ENCODE results near the gene CFAP97D2.
"Not testable (repeated sequence)": the region's sequence is repeated elsewhere in the genome, so short reads cannot be mapped to it uniquely, and the experiment has no call there.

CFAP97D2 gene

GRCh38 chr13:114237415-114238112, 58.5 kb downstream of the CFAP97D2 start:
- no peak for DNase-seq

DNA sequence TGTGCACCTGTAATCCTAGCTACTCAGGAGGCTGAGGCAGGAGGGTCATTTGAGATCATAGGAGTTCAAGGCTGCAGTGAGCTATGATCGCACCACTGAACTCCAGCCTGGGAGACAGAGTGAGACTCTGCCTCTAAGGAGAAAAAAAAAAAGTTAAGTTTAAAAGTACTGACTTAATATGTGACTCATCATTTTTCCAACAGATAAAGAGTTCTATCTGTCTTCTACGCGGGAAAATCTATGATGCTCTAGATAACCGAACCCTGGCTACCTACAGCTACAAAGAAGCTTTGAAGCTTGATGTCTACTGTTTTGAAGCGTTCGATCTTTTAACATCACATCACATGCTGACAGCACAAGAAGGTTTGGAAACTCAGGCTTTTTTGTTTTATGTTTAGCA, 62.9 kb downstream of the CFAP97D2 start:
- no peak for DNase-seq

DNA sequence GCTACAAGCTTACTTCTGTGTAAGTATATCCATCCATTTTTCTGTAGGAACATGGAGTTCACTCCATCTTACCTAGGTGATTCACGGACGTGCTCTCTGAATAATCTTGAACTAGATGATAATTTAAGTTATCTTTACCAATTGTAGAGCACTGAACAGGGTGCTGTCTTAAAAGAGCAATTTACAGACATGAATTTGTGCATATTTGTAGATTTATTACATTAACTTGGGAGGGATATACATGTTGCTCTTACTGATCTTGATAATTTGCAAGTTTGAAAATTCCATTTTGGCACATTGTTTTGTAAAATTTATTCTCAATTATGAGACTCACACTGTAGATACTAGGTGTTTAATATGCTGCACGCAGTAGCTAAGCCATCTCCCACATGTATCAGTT, 64.9 kb downstream of the CFAP97D2 start:
- DNase-seq, result no peak

GRCh38 chr13:114244637-114245036, 65.6 kb downstream of the CFAP97D2 start:
- DNase-seq, result no peak

DNA sequence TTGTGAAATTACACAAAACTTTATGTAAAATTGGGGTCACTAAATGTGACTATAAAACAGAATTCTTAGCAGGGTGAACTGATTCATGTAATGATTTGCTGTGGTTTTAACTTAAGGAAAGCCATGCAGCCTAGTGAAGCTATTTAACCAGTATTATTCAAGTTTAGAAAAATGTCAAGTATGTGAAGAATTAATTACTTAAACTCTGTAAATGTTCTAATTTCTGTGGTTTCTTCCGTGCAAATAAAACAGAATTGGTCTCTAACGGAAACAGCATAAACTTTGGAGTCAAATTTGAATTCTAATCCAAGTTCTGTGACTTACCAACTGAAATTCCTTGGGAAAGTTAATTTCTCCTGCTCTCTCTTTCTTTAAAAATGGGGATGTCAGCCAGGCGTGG, 69.0 kb downstream of the CFAP97D2 start:
- DNase-seq, result no peak

GRCh38 chr13:114249077-114249476, 70.0 kb downstream of the CFAP97D2 start:
- no peak for DNase-seq

DNA sequence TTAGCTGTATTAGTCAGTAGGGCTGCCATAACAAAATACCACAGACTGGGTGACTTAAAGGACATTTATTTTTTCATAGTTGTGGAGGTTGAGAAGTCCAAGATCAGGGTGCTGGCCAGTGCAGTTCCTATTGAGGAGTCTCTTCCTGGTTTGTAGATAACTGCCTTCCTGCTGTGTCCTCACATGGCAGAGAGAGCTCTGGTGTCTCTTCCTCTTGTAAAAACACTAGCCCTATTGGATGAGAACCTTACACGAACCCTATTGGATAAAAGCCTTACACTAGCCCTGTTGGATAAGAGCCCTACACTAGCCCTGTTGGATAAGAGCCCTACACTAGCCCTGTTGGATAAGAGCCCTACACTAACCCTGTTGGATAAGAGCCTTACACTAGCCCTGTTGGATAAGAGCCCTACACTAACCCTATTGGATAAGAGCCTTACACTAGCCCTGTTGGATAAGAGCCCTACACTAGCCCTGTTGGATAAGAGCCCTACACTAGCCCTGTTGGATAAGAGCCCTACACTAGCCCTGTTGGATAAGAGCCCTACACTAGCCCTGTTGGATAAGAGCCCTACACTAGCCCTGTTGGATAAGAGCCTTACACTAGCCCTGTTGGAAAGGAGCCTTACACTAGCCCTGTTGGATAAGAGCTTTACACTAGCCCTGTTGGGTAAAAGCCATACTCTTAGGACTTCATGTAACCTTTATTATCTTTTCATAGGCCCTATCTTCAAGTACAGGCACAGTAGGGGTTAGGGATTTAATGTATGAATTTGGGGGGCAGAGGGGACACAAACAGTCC, 72.8 kb downstream of the CFAP97D2 start:
- not testable (repeated sequence) for DNase-seq

DNA sequence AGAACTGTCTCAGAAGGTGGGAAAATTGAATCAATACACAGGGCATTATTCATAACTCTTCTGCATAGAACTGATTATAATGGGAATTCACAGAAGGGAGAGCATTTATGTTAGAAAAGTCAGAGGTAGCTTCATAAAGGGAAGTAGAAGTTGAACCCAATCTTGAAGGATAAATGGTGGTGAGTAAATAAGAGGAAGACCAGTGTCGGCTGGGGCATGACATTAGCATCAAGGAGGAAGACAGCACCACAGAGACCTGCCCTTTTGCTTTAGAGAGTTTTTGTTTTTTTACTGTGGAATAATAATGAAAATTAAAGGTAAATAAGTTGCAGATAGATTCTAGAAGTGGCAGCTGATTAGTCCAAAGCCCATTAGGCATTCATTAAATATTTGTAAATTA, 77.5 kb downstream of the CFAP97D2 start:
- no peak for DNase-seq

DNA sequence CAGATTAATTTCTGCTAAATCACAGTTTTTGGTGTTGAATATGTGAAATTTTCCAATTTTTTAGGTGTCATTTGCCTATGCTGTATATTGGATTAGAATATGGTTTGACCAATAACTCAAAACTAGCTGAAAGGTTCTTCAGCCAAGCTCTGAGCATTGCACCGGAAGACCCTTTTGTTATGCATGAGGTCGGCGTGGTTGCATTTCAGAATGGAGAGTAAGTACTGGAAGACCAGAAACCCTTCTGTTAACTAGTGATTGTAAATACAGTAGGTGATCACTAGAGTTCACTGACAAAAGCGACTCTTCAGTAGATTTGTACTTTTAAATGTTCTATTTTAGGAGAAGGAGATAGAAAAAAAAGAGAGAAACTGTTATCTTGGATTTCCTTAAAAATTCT, 78.0 kb downstream of the CFAP97D2 start:
- no peak for DNase-seq

- no peak for DNase-seq
Observed at GRCh38 chr13:114258589-114258988, 79.5 kb downstream of the CFAP97D2 start.

- DNase-seq, result no peak
Observed at GRCh38 chr13:114259374-114259773, 80.3 kb downstream of the CFAP97D2 start.

GRCh38 chr13:114259974-114260373, 80.9 kb downstream of the CFAP97D2 start:
- no peak for DNase-seq

GRCh38 chr13:114260814-114261213, 81.8 kb downstream of the CFAP97D2 start:
- no peak for DNase-seq

GRCh38 chr13:114261328-114261965, 82.4 kb downstream of the CFAP97D2 start:
- DNase-seq, result no peak

DNA sequence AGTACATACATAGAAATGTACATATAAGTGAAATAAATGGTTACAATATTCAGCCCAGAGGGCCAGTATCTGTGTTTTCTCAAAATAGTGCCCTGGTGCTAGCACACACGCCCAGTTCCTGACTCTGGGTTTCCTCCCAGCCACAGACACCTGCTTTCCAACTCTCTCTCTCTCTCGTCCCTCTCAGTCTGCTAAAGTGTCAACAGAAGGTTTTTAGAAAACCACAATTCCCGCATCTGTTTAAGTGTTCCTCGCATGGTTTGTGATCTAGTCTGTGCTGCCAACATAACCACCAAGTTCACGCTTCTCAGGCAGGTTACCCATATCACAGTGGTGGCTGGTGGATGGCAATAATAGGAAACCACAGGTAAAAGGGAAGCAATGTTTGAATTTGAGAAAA, 84.5 kb downstream of the CFAP97D2 start:
- DNase-seq, result no peak

DNA sequence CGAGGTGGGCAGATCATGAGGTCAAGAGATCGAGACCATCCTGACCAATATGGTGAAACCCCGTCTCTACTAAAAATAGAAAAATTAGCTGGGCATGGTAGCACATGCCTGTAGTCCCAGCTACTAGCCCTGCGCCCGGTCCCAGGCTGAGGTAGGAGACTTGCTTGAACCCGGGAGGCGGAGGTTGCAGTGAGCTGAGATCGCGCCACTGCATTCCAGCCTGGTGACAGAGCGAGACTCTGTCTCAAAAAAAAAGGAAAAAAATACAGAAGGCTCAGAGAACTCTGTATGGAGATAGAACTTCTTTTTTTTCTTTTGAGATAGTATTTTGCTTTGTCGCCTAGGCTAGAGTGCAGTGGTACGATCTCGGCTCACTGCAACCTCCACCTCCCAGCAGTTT, 85.3 kb downstream of the CFAP97D2 start:
- not testable (repeated sequence) for DNase-seq

DNA sequence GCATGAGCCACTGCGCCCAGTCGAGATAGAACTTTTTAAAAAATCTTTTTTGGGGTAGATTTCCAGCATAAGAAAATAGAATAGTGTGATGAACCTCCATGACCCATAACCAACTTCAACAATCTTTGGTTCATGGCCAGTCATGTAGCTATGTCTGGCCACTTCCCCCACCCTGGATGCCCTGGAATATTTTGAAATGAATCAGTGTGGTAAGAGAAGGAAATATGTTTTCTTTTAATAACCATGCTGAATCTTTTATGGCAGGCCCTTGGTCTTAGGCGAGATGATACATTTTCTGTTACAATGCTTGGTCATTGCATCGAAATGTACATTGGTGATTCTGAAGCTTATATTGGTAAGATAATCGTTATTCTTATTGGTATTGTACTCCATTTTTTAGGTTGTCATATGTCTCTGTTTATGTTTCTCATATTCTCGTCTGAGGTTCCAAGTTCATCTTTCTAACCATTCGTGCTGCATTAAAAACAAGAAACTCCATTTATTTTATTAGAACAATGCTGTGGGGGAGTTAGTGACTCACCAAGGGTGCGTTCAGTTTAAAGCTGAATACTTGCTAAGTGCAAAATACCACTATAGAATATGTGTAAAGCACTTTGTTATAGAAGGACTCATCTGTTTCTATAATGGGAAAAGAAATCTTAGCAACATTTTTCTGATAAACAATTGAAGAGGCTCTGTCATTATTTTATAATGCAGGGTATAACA, 86.0 kb downstream of the CFAP97D2 start:
- DNase-seq, result no peak

DNA sequence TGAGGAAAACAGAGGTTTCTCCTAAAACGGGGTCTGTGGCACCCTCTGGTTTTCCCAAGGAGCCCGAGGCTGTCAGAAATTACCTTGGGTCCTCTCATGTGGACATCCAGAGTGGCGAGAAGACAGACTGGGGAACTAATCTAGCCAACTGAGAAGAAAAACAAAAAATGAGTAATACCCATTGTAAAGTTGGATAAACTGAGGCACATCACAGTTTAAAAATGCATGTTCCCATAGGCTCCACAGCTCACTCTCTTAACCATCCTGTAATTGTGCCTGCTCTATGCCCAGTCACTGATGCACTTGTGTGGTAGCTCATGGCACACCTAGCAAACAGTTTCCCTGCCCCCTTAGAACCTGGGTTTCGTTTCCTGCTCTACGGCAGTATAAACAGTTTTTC, 87.2 kb downstream of the CFAP97D2 start:
- DNase-seq, result no peak

- no peak for DNase-seq
Observed at GRCh38 chr13:114268344-114269280, 89.6 kb downstream of the CFAP97D2 start.

GRCh38 chr13:114269281-114269770, 90.3 kb downstream of the CFAP97D2 start:
- no peak for DNase-seq

All from activated effector memory CD4-positive, alpha-beta T cell treated with Interleukin-2 at 50 U/mL for 16 hours (primary cell).